ENCODE measurements around the gene UFC1. TPM values are rescaled to one million over a fixed set of nuclear protein-coding genes. Genes with fewer than 3 reads are reported as not detected.

UFC1 gene
- total RNA-seq, 4 donors from 2014 or later: 41.8 to 109 (median 65.4) TPM

DNA sequence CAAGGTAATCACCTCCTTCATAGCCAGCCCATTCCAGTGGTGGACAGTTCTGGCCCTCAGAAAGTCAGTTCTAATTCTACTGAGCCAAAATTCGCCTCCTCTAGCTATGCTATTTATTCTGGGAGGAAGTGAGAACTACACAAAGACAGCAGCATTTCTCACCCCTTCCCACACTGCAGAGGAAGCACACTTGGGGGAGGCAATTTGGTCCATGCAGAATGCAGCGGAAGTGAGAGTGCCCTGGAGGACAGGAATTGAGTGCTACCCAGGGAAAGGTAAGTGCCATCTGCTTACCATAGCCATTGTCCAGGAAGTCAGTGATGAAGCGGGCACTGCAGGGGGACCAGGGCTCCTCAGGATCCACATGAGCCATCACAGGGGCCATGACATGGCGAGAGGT, 41.4 kb downstream of the UFC1 start:
- TF ChIP-seq, protein P1, sequence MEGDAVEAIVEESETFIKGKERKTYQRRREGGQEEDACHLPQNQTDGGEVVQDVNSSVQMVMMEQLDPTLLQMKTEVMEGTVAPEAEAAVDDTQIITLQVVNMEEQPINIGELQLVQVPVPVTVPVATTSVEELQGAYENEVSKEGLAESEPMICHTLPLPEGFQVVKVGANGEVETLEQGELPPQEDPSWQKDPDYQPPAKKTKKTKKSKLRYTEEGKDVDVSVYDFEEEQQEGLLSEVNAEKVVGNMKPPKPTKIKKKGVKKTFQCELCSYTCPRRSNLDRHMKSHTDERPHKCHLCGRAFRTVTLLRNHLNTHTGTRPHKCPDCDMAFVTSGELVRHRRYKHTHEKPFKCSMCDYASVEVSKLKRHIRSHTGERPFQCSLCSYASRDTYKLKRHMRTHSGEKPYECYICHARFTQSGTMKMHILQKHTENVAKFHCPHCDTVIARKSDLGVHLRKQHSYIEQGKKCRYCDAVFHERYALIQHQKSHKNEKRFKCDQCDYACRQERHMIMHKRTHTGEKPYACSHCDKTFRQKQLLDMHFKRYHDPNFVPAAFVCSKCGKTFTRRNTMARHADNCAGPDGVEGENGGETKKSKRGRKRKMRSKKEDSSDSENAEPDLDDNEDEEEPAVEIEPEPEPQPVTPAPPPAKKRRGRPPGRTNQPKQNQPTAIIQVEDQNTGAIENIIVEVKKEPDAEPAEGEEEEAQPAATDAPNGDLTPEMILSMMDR (IDR thresholded peaks at IDR 0.05; ENCODE audit: low read depth): no peak

GRCh38 chr1:161196111-161196510, 42.3 kb downstream of the UFC1 start:
- TF ChIP-seq, protein P1 (IDR thresholded peaks at IDR 0.05; ENCODE audit: low read depth): no peak

GRCh38 chr1:161196521-161197451, 43.0 kb downstream of the UFC1 start:
- TF ChIP-seq, protein P1 (IDR thresholded peaks at IDR 0.05; ENCODE audit: low read depth): no peak

GRCh38 chr1:161197560-161198193, 43.9 kb downstream of the UFC1 start:
- TF ChIP-seq, protein P1 (IDR thresholded peaks at IDR 0.05; ENCODE audit: low read depth): no peak

GRCh38 chr1:161198194-161198896, 44.6 kb downstream of the UFC1 start:
- TF ChIP-seq, protein P1 (IDR thresholded peaks at IDR 0.05; ENCODE audit: low read depth): no peak

- TF ChIP-seq, protein P1 (IDR thresholded peaks at IDR 0.05; ENCODE audit: low read depth): no peak
Observed at GRCh38 chr1:161198897-161199431, 45.2 kb downstream of the UFC1 start, which contains the start of gene ADAMTS4. Gene ADAMTS4, minus strand, starts transcription at chr1:161199054. Its CDS starts 427 bp downstream, at chr1:161198627.
